HUDEP-2 (cell line): ENCODE results near the gene CD84.
"Not testable (repeated sequence)": the region's sequence is repeated elsewhere in the genome, so short reads cannot be mapped to it uniquely, and the experiment has no call there.

Experiments used
- DNase-seq, 76 experiments: peaks; one replicate each; lab custom pipeline; 2025; ENCODE audit not compliant: unreplicated experiment in 76 of 76; lab: John Stamatoyannopoulos, UW

The CD84 gene, protein sequence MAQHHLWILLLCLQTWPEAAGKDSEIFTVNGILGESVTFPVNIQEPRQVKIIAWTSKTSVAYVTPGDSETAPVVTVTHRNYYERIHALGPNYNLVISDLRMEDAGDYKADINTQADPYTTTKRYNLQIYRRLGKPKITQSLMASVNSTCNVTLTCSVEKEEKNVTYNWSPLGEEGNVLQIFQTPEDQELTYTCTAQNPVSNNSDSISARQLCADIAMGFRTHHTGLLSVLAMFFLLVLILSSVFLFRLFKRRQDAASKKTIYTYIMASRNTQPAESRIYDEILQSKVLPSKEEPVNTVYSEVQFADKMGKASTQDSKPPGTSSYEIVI

DNA sequence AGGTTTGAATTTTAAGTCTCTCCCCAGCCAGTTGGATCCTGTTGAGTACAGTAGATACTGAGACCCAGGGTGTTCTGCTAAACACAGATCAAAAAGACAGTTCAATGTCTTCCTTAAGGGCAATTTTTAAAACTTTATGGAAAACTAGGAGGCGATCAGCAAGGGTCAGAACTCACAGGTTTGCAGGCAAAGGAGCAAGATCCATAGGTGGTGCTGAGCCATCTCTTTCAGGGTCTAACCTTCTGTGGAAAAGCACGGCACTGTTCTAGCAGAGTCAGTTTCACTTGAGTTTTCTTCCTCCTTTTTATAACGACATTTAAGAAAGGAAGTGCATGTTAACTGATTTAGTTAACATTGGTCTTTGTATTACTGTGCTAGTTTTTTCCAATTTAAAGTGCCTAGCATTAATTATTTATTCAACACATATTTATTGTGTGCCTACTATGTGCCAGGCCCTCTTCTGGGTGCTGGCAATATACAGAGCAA, at the start of gene CD84:
Gene CD84 (minus strand): TSS at position 281 of the 486 bp plus-strand sequence. CDS start 59 bp downstream, at position 222.
- DNase-seq: peak in 4 of 76 experiments; percentile 5 to 48 (median 24)

- DNase-seq: no peak
Observed at GRCh38 chr1:160628799-160629263, 49.5 kb upstream of the CD84 start.

DNA sequence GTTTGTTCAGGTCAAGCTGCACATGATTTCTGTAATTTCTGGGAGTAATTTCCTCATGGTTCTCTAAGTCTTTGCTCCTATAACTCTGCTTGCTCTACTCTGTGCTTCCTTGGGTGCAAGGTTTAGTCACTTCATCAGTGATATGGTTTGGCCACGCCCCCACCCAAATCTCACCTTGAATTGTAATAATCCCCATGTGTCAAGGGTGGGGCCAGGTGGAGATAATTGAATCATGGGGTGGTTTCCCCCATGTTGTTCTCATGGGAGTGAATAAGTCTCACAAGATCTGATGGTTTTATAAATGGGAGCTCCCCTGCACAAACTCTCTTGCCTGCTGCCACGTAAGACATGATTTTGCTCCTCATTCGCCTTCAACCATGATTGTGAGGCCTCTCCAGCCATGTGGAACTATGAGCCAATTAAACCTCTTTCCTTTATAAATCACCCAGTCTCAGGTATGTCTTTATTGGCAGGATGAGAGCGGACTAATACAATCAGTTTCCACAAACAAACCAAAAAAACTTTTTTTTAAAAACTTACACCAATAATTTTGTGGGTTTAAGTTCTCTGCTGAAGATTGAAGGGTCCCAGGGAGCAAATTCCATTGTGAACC, 48.5 kb upstream of the CD84 start:
- DNase-seq: not testable (repeated sequence)

DNA sequence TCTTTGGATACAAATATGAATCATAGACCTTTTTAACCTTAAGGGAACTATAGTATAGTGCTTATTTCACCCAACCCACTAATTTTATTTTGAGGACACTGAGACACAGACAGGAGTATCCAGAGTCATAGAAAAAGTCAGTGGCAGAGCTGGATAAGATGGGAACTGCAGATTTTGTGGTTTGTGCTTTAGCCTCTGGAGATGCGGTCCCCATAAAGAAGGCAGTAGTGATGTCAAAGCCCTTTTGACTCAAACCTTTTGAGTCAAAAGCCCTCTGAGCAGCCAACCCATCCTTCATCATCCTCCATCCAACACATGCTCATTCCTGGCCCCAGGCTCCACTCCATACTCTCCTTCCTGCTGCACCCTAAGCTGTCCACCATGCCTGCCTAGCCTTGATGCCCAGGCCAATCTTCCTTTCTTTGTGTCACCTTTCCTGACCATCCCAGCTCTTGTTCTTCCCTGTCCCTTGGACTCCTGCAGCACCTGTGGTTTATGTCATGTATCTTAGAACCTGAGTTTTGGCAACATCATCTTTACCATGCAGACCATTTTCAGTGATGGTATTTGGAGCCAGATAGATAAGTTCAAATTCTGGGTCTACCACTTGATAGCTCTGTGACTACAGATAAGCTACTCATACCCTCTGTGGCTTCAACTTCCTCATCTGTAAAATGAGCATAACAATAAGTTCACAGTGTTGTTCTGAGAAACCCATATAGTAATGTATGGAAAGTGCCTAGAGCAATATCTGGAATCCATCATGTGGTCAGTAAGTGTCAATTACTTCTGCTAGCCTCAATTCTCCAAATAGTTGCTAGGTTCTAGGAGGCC, 47.4 kb upstream of the CD84 start:
- DNase-seq: peak in 33 of 76 experiments; percentile 7 to 79 (median 40)

DNA sequence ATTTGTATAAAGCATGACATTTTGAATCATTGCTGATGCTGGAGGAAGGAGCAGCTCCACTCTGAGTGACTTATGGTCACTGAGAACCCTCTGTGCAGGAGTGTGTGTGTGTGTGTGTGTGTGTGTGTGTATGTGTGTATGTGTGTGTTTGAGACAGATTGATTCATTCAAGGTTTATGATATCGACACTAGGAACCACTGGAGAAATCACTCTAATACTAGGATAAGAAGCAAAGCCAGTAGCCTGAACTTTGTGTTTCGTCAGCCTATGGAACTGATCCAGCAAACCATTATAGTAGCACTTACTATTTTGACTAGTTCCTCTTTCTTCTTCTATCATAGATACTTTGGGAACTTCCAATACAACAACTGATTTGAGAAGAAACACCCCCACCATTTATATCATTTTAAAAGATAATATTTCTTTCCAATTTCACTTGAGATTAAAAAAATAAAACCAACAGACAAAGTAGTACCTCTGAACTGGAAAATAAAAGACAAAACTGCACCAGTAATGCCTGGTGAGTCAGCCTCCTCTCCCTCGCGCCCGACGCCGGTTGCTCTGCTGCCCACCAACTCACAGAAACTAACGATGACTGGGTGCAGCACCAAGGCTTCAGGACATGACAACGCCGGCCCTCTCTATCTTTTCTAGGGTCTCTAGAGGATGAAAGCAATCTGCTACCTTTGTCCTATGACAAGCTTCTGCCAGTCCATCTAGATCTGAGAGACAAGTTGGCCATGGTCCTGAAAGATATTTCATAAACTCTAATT, 46.6 kb upstream of the CD84 start:
- DNase-seq: peak in 4 of 76 experiments; percentile 9 to 21 (median 11)

DNA sequence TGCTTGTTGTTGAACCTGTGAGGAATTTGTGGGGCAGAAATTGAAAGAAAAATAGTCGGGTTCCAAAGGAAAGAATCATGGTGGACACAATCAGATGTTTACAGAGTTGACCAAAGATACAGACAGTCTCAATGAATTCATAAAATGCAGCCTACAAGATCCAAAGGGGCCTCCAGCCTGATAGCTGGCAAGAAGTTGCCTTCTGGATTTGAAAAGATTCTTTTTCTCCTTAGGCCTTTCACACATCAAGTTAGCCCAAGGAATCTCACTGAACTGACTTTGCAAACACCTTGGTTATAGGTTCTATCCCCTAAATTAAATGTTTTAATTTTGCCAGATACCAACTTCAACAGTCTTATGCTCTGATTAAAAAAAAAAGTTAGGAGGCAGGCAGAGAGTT, 46.0 kb upstream of the CD84 start:
- no peak for DNase-seq

GRCh38 chr1:160624464-160624863, 45.2 kb upstream of the CD84 start:
- DNase-seq: no peak

DNA sequence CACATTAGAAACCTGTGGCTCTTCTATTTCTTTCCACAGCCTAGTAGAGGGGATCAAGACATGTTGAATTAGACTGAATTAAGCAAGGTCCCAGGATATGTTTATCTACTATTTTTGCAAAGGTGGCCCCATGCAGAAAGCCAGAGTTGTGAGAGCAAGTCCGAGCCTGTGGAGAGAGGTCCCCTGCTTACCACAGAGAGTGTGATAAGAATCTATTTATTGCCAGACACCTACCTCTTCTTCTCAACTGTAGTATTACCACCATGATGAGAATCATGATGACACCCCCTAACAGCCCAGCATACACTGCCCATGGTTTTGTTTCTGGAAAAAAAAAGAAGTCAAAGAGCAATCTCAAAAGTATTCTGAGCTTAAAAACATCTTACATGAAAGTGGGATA, 44.6 kb upstream of the CD84 start:
- DNase-seq: no peak

DNA sequence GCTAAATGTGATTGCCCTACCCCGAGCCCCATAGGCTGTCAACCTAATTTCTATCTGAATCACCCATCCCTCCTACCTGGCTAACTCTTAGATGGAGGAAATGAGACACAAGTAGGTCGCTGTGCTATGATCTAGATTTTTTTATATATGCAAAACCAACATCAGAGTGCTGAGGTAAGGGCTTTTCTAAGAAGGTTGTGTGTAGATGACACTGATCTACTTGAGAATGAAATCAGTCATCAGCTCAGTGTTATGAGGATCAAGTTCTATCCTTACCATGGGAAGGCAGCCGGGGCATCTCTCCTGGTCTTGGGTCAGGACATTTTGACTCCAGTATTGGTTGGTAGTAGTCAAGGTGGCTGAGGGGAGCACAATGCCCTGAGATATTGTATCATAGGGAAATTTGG, 43.9 kb upstream of the CD84 start:
- no peak for DNase-seq

GRCh38 chr1:160622501-160623226, 43.4 kb upstream of the CD84 start:
- no peak for DNase-seq

GRCh38 chr1:160621633-160622413, 42.5 kb upstream of the CD84 start:
- no peak for DNase-seq

GRCh38 chr1:160620942-160621632, 41.8 kb upstream of the CD84 start:
- no peak for DNase-seq

DNA sequence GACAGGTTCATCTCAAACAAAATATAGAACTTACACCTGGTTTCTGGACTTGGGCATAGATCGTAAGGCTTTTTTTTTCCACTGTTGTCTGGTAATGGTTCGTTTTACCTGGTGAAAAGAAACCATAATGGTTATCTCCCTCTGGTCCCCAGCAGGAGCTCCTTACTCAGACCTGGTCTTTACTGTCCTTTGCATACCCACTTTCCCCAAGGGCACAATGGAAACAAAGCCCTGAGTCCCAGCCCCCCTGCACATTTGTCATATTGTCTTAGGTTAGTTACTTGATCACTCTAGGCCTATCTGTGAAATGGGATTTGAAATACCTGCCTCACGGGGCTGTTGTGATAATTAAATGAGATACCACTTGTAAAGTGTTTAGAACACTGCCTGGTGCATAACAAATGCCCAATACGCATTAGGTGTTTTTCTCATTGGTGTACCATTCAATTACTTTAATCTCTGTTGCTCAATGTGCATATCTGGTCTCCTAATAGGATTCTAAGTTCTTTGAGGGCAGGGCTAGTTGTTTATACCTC, 40.5 kb upstream of the CD84 start:
- no peak for DNase-seq

DNA sequence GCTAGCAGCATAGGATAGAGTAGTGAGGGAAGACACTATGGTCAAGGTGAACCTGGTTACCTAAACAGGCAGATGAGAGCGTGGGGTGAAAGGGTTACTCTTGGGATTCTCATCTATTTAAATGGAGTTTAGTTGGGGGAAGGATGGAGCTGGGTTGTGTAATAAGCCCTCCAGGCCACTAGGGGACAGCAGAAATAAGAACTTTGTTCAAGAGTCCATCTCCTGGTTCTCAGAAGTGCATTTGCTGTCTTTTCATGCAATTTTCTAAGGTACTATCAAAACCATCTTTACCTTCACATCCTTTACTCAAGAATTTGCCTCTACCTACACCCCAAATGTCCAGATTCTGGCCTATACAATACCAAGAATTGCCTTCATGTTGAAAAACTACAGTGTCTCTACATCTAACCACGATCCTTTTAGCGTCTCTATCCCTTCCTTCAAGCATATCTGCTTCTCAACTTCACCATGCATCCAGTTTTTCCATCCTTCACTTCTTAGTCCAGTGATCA, 39.5 kb upstream of the CD84 start:
- peak in 2 of 76 experiments; percentile 5 to 10 for DNase-seq

- DNase-seq: no peak
Observed at GRCh38 chr1:160618327-160618726, 39.0 kb upstream of the CD84 start.

DNA sequence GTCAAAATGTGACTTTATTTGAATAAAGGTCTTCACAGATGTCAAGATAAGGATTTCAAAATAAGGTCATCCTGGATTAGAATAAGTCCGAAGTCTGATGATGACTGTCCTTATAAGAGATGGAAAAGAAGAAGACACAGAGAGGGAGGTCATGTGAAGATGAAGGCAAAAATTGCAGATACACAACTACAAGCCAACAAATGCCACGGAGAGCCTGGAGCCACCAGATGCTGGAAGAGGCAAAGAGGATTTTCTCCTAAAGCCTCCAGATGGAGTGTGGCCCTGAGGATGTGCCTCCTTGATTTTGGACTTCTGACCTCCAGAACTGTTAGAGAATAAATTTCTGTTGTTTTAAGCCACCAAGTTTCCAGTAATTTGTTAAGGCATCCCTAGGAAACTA, 36.4 kb upstream of the CD84 start:
- no peak for DNase-seq

DNA sequence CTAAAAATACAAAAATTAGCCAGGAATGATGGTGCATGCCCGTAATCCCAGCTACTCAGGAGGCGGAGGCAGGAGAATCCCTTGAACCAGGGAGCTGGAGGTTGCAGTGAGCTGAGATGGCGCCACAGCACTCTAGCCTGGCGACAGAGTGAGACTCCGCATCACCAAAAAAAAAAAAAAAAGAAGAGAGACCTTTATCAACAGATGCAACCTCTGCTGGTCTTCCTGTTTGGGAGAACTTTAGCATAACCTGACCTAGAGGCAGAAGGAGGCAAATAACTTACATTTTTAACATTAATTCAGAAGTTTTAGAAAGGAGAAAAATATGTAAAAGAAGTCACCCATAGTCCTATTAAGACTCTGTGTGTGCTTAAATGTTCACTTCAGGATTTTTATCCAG, 35.1 kb upstream of the CD84 start:
- no peak for DNase-seq
